ENCODE data around the gene SMYD3. TPM values are rescaled to one million over a fixed set of nuclear protein-coding genes. Genes with fewer than 3 reads are reported as not detected.

Gene SMYD3
- total RNA-seq, 4 donors from 2014 or later = 8.4 to 25.7 (median 14.4) TPM

GRCh38 chr1:245751726-245752470 lies 755.2 kb downstream of the SMYD3 start:
- WGBS, 2 donors = 71 to 73% methylated on average over 12 of the region's 12 CpGs
- no peak for DNase-seq (ENCODE audit: low spot score in 2 of 2)

DNA sequence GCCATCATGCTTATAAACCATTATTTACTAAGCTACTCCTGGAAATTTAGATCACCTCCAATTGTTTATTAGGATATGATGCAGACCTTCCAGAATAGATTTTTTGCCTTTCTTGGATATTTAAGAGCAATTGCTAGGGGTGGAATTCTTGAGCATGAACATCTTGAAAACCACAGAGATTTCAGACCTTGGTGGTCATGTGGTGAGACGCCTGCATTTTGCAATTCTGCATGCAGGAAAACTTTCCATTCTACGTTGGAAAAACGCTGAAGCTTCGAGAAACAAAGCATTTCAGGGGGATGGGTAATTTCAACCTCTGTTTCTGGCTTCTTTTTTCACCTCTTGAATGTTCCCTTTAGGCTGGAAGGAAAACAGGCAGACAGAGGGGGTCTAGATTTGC lies 756.0 kb downstream of the SMYD3 start:
- TF ChIP-seq CTCF (IDR thresholded peaks at IDR 0.05) (no peak), POLR2A (IDR thresholded peaks at IDR 0.05) (no peak)
- WGBS, 2 donors = 69 to 77% methylated on average over 4 of the region's 4 CpGs
- intact Hi-C loops (cut with DNase I; ENCODE audit: low total_unique reads) = no loop called here
- H3K4me3 ChIP-seq (ENCODE audit: low read depth, poor library complexity, severe bottlenecking) = no peak overlapping the region
- no peak for DNase-seq (ENCODE audit: low spot score in 2 of 2)

More at GRCh38 chr1:245751726-245752470, 755.2 kb downstream of the SMYD3 start:
- H3K4me3 ChIP-seq (ENCODE audit: low read depth, poor library complexity, severe bottlenecking) = no peak overlapping the region
- TF ChIP-seq POLR2A (IDR thresholded peaks at IDR 0.05) (no peak), CTCF (IDR thresholded peaks at IDR 0.05) (no peak)
- intact Hi-C loops (cut with DNase I; ENCODE audit: low total_unique reads) = no loop called here

DNA sequence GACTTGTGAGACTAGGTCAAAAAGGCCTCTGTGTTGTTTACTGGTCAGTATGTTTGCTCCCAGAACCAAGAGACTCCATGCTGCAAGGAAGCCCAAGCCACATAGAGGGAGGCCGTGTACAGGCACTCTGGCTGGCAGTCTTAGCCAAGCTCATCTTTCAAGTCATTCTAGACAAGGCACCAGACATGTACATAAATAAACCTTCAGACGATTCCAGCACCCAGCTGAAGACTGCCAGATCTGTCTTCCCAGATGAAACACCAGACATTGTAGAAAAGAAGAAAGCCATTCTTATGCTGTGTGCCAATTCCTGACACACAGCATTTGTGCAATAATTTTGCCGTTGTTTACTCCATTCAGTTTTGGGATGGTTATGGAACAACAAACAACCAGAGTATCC lies 756.8 kb downstream of the SMYD3 start:
- WGBS, 2 donors = 68 to 83% methylated on average over 3 of the region's 3 CpGs
- intact Hi-C loops (cut with DNase I; ENCODE audit: low total_unique reads) = no loop called here
- H3K4me3 ChIP-seq (ENCODE audit: low read depth, poor library complexity, severe bottlenecking) = no peak overlapping the region
- no peak for DNase-seq (ENCODE audit: low spot score in 2 of 2)
- no peak for TF ChIP-seq POLR2A (IDR thresholded peaks at IDR 0.05)
- no peak for TF ChIP-seq CTCF (IDR thresholded peaks at IDR 0.05)

GRCh38 chr1:245749053-245749452 lies 758.0 kb downstream of the SMYD3 start:
- TF ChIP-seq CTCF (IDR thresholded peaks at IDR 0.05) (no peak), POLR2A (IDR thresholded peaks at IDR 0.05) (no peak)
- no peak overlapping the region for H3K4me3 ChIP-seq (ENCODE audit: low read depth, poor library complexity, severe bottlenecking)
- intact Hi-C loops (cut with DNase I; ENCODE audit: low total_unique reads) = no loop called here
- DNase-seq (ENCODE audit: low spot score in 2 of 2) = no peak
- 77 to 85% methylated on average over 3 of the region's 3 CpGs for WGBS, 2 donors

- intact Hi-C loops (cut with DNase I; ENCODE audit: low total_unique reads) = no loop called here
- TF ChIP-seq CTCF (IDR thresholded peaks at IDR 0.05) (no peak), POLR2A (IDR thresholded peaks at IDR 0.05) (no peak)
- no peak overlapping the region for H3K4me3 ChIP-seq (ENCODE audit: low read depth, poor library complexity, severe bottlenecking)
- WGBS, 2 donors = 92 to 97% methylated on average over 3 of the region's 3 CpGs
- no peak for DNase-seq (ENCODE audit: low spot score in 2 of 2)
Observed at GRCh38 chr1:245748646-245749045, 758.4 kb downstream of the SMYD3 start.

DNA sequence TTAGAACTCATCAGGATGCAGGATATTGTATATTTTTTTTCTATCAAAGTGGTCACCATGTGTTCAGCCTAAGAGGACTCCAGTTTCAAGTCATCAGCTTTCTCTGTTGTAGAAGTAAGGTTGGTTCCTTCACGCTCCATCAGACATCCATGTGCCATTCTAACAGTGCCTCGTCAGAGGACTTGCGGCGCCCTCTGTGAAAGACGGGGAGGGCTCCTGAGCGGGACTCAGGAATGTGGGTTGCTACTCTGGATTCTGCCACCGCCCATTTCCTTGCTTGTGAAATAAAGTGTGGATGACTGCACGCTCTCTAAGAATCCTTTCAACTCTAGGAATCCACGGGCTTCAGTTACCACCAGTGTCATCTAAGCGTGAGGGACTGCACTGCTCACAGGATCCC lies 758.8 kb downstream of the SMYD3 start:
- 84% methylated on average over 10 of the region's 10 CpGs for WGBS, 2 donors
- H3K4me3 ChIP-seq (ENCODE audit: low read depth, poor library complexity, severe bottlenecking) = no peak overlapping the region
- TF ChIP-seq CTCF (IDR thresholded peaks at IDR 0.05) (no peak), POLR2A (IDR thresholded peaks at IDR 0.05) (no peak)
- no peak for DNase-seq (ENCODE audit: low spot score in 2 of 2)
- intact Hi-C loops (cut with DNase I; ENCODE audit: low total_unique reads) = no loop called here
